A673 (cell line): ENCODE measurements around the gene SLX4IP.

Experiments
- CTCF ChIP-seq: fragments of 300-800, 200-600 bp; sonication (generic); conservative IDR thresholded peaks from 2 replicates; pipeline ENCODE4 v1.5.1; 2017; ENCODE audit warnings: low read depth, mild to moderate bottlenecking, antibody characterized with exemption, low read length, moderate library complexity, mixed read lengths
- EZH2 ChIP-seq: fragments of 200-600 bp; sonication (generic); IDR thresholded peaks from 2 replicates; pipeline ENCODE4 v1.6.1; 2017; ENCODE audit warnings: borderline replicate concordance, low read depth, mild to moderate bottlenecking, mixed read lengths, antibody characterized with exemption, low read length; ENCODE audit not compliant: poor library complexity, severe bottlenecking

- TF ChIP-seq CTCF (no peak), EZH2 (no peak)
These were observed 86.1 kb downstream of the SLX4IP start for GRCh38 chr20:10521068-10521831.
